ENCODE measurements around the gene SASH3.

Gene SASH3

DNA sequence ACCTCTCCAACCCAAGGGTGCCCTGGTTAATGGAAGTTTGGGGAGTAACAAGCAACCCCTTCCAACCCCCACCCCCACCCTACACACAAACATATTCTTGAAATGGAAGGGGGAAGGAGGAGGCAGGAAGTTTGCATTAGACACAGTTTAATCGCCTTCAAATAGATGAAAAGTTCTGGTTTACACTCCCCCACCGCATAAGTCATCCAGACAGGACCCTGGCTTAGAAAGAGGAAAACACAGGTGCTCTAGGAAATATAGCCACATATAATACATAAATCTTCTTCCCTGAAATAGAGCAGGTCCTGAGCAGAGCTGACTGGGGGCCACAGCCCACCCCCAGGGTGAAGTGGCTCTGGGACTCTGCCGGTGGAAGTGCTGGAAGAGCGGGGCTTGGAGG, 25.1 kb downstream of the SASH3 start:
- TF ChIP-seq, protein P1, sequence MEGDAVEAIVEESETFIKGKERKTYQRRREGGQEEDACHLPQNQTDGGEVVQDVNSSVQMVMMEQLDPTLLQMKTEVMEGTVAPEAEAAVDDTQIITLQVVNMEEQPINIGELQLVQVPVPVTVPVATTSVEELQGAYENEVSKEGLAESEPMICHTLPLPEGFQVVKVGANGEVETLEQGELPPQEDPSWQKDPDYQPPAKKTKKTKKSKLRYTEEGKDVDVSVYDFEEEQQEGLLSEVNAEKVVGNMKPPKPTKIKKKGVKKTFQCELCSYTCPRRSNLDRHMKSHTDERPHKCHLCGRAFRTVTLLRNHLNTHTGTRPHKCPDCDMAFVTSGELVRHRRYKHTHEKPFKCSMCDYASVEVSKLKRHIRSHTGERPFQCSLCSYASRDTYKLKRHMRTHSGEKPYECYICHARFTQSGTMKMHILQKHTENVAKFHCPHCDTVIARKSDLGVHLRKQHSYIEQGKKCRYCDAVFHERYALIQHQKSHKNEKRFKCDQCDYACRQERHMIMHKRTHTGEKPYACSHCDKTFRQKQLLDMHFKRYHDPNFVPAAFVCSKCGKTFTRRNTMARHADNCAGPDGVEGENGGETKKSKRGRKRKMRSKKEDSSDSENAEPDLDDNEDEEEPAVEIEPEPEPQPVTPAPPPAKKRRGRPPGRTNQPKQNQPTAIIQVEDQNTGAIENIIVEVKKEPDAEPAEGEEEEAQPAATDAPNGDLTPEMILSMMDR (IDR thresholded peaks at IDR 0.05; ENCODE audit: extremely low read depth, missing control alignments) = no peak
- DNase-seq (ENCODE audit: low spot score) = no peak

DNA sequence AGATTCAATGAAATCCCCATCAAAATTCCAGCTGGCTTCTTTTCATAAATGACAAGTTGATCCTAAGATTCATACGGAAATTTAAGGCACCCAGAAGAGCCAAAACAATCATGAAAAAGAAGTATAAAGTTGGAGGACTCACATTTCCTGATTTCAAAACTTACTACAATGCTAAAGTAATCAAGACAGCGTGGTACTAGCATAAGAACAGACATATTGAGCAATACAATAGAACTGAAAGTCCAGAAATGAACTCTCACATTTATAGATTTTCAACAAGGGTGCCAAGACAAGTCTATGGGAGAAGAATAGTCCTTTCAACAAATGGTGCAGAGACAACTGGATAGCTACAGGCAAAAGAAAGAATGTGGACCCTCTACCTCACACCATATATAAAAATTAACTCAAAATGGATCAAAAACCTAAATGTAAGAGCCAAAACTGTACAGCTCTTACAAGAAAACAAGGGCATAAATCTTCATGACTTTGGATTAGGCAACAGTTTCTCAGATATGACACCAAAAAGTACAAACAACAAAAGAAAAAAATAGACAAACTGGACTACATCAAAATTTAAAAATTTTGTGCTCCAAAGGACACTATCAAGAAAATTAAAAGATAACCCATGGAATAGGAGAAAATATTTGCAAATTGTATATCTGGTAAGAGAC, 28.5 kb downstream of the SASH3 start:
- no peak for DNase-seq (ENCODE audit: low spot score)
- TF ChIP-seq, protein P1 (IDR thresholded peaks at IDR 0.05; ENCODE audit: extremely low read depth, missing control alignments) = no peak

DNA sequence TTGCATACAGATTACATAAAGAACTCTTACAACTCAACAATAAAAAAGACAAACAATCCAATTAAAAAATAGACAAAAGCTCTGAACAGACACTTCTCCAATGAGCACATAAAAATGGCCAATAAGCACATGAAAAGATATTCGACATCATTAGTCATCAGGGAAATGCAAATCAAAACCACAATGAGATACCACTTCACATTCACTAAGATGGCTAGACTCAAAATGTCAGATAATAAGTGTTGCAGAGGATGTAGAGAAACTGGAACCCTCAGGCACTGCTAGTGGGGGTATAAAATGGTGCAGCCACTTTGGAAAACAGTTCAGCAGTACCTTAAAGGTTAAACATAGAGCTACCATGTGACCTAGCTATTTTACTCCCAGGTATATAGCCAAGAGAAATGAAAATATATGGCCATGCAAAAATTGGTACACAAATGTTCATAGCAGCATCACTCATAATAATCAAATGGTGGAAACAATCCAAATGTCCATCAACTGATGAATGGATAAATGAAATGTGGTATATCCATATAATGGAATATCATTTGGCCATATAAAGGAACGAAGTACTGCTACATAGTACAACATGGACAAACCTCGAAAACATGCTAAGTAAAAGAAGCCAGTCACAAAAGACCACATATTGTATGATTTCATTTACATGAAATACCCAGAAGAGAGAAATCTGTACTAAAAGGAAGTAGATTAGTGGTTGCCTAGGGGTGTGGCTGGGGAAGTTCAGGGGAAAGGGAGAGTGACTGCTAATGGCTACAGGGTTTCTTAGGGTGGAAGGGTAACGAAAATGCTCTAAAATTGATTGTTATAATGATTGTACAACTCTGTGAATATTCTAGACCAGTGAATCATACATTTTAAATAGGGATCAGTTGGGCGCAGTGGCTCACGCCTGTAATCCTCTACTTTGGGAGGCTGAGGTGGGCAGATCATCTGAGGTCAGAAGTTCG, 29.4 kb downstream of the SASH3 start:
- no peak for DNase-seq (ENCODE audit: low spot score)

DNA sequence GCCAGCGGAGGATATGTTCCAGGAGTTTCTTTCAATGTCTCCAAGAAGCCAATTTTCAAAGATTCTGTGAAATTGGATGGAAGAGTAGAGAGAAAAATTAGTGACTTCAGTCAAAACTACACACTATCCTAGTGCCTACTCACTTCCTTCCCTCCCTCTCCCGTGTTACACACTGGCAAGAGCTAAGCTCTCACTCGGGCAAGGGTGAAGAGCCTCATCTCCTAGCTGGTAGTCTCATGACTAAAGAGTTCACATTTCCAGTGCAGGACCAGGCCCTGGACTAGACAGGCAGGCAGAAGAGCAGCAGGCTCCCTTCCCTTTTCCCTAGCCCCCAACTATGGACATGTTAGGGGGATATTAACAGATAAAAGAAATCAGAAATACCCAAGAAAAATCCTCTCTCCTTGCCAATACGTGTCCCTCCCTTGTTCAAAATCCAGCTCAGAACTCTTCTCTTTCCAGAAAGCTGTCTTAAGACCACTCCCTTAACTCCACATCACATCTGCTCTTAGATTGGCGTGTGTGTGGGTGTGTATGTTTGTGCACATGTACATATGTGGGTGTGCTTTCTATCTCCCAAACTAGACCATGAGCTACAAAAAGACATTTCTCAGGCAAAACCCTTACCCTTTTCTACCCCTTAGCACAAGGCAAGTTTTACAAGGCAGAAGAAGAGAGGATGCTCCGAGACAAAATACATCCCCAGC, 34.1 kb downstream of the SASH3 start:
- TF ChIP-seq, protein P1 (IDR thresholded peaks at IDR 0.05; ENCODE audit: extremely low read depth, missing control alignments) = no peak
- no peak for DNase-seq (ENCODE audit: low spot score)

More for the DNA sequence above, 29.4 kb downstream of the SASH3 start:
- TF ChIP-seq, protein P1 (IDR thresholded peaks at IDR 0.05; ENCODE audit: extremely low read depth, missing control alignments) = no peak

DNA sequence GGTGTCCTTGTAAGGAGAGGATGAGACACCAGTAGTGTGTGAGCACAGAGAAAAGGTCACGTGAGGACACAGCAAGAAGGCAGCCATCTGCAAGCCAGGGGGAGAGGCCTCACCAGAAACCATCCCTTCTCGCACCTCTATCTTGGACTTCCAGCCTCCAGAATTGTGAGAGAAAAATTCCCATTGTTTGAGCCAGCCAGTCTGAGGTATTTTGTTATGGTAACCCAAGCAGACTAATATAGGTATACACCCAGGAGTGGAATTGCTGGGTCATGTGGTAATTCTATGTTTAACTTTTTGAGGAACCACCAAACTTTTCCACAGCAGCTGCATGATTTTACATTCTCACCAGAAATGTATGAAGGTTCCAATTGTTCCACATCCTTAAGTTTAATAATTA, 38.4 kb downstream of the SASH3 start:
- DNase-seq (ENCODE audit: low spot score) = no peak
- TF ChIP-seq, protein P1 (IDR thresholded peaks at IDR 0.05; ENCODE audit: extremely low read depth, missing control alignments) = no peak

DNA sequence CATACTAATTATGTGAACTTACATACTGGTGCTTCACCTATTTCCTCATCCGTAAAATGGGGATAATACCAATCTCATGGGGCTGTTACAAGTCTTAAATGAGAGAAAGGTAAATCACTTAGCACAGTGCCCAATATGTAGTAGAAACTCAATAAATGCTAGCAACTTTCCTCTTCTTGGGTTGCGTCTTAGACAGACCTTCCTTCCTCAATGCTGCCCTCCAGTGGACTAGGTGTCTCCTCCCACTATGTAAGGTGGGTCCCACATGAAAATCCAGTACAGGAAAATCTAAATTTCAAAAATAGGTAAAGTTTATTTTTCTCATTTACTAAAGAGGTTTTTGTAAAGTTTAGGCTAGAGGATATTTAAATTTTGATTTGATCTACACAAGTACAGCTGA, 43.4 kb downstream of the SASH3 start:
- peak; percentile 38 for DNase-seq (ENCODE audit: low spot score)

More for the DNA sequence above, 43.4 kb downstream of the SASH3 start:
- TF ChIP-seq, protein P1 (IDR thresholded peaks at IDR 0.05; ENCODE audit: extremely low read depth, missing control alignments) = peak; percentile 35
